GM18868 (cell line): ENCODE measurements around the gene MTA1.

ENCODE experiments used
- ATAC-seq: cut with Tn5 transposase; IDR thresholded peaks from one replicate; pipeline ENCODE4 v1.9.1; 2021; ENCODE audit warnings: mild to moderate bottlenecking, moderate library complexity; ENCODE audit not compliant: unreplicated experiment

The MTA1 gene

GRCh38 chr14:105401699-105402098 lies 17.9 kb upstream of the MTA1 start:
- ATAC-seq, result no peak

DNA sequence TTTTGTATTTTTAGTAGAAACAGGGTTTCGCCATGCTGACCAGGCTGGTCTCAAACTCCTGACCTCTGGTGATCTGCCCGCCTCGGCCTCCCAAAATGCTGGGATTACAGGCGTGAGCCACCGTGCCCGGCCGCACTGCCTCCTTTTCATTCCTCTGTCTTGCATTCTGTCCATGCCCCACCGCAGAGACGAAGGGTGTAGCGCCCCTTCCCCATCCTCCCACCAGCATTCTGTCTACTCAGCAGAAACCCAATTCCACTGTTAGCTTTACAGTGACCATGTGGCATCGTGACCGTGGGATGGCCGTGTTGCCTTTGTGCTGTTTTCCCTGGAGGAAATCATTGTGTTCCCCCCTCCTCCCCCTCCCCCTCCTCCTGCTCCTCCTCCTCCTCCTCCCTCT lies 11.0 kb upstream of the MTA1 start:
- no peak for ATAC-seq

GRCh38 chr14:105409364-105409763 lies 10.3 kb upstream of the MTA1 start:
- ATAC-seq, result no peak

DNA sequence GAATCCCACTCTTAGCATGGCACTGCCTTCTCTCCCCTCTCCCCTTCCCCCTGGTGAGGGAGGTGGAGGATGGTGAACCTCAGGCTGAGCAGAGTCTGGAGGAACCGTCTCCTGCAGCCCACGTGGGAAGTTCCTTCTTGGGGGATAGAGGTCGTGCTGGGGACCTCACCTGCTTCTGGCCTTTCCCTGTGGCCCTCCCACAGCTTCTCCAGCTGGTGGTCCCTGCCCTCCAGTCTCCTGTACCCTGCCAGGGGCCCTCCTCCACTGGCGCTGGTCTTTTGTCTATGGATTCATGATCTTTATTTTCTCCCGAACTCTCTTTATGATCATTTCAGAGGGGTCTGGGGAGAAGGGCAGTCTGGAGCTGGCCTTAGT lies 9.0 kb upstream of the MTA1 start:
- ATAC-seq, result no peak

DNA sequence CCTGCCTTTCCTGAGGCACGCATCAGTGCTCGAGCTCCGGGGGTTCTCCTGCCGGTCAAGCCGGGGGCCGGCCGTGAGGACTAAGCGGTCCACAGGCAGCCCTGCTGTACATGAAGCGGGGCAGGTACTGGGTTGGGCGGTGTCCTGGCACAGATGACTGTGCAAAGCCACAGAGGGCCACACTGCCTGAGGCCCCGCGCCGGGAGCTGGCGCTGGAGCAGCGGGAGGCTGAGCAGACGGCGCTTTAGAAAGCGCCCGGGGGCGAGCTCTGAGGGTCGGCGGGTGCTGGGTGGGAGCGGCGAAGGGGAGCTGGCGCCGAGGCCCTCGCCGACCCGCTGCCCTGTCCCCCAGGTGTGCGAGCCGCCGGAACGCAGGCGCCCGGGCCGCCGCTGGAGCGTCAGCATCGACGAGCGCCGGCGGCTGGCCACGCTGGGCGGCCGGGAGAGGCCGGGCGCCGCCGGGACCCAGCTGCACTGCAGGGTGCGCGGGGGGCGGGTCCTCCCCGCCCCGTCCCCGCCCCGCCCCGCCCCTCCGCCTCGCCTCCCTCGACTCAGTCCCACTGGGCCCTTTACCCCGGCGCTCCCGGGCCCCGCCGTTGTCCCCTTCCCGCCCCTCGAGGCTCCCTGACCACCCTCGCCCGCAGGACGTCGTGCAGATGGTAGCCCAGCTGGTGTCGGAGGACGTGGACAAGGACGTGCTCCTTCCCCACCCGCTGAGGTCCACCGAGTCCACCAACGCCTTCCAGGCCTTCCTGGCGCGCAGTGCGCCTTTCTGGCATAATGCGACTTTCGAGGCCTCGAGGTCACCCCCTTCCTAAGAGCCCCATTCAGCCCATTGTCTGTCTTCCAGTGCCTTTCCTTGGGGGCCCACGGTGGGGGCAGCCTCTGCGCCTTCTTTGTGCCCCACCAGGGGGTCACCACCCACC lies 8.3 kb upstream of the MTA1 start:
- ATAC-seq, result no peak

DNA sequence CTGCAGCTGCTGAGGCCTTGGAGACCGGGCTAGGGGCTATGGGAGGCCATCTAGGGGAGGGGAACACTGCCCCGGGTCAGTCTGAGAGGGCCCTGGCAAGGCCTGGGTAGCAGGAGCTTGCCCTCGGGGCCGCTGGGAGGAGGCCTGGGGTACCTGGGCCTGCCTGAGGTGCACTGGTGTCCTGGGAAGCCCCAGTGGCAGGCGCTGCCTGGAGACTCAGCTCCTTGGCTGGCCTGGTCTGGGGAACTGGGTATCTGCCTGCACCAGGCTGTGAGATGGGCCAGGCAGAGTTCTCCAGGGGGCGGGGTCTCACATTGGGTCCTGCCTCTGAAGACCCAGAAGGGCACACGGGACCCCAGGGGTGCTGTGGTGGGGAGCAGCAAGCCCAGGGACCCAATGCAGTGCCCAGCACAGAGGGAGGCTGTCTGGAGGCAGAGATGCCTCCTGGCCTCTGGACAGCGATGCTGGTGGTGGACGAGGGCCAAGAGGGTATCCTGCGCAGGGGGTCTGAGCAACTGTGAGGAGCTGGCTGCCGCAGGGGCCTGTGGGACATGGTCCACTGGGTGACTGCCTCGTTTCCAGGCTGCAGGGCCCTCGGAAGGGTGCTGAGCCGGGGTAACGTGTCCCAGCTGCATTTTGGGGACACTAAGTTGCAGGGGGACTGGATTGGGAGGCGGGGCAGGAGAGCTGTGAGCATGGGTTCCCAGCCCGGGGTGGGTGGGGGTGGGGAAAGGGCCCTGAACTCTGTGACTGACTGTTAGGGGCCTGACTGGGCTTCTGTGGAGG lies 7.4 kb upstream of the MTA1 start:
- no peak for ATAC-seq

DNA sequence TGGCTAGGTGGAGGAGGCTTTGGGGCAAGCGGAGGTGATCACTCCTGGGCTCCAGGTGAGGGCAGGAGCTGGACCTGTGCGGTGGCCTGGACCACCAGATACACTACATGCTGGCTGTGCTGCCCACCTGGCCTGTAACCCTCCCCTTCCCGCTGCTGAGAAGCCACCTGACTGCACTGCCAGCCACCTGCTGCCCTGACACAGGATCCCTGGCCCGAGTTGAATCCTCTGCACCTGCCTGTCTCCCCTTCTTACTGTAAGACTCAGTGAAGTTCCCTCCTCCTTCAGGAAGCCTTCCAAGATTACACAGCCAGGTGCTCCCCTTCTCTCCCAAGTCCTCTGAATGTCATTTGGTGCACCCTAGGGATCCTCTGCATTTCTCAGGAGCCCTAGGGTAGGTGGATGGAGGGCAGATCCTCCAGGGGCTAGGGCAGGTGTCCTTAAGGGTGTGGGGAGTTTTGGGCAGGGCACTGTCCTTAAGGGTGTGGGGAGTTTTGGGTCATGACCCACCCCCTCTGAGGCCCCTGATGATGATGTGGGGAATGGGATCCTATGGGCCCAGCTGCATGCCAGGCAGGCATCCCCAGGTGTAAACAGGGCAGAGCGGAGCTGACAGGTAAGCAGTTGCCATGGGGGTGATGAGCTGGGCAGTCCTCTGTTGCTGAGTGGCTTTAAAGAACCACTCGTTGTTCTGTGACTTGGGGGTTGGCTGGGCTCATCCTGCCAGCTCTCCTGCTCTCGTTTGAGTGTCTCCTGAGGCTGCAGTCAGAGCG lies 6.7 kb upstream of the MTA1 start:
- no peak for ATAC-seq

DNA sequence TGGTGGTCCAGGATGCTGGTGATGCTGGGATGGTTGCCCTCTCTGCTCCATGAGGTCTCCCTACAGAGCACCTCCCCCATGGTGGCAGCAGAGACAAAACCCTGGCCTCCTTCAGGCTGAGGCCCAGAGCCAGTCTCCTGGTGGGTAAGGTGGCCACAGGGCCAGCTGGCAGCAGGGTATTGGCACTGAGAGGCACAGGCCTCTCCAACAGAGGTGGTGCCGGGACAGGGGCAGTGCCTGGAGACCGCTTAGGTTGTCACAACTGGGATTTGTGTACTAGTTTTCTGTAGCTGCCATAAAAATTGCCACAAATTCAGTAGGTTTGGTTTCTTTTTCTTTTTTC lies 6.1 kb upstream of the MTA1 start:
- no peak for ATAC-seq

DNA sequence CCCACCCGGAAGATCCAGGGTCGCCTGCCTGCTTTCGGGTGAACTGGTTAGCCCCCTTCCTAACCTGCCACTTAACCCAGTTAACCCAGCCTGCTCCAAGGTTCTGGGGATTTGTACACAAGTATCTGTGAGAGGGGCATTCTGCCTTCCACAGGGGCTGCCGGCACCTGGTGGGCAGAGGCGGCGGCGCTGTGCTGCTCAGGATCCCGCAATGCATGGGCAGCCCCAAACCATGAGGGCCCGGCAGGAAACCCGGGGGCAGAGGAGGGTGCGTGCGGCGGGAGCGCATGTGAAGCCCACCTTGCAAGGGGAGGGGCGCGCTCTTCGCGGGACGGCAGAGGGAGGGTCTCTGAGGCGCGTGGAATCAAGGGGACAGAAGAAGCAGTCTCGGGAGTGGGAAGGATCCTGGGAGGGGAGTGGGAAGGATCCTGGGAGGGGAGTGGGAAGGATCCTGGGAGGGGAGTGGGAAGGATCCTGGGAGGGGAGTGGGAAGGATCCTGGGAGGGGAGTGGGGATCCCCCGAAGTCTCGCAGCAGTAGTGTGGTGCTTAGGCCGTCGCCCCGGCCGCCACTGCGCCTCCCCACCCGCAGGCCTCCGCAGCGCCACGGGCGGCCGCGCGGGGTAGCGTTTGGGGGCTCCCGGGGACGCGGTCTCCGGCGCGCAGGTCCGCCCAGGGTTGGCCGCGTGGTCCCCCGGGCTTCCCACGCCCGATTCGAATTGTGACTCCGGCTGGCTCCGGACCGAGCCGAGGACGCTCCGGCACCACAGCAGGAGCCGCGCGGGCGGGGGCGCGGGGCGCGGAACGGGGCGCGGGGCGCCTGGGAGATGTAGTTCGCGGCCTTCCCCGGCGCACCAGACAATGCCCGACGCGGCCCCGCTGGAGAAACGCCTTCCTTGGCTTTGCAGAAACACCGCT lies 4.9 kb upstream of the MTA1 start:
- ATAC-seq, result peak; percentile 70

DNA sequence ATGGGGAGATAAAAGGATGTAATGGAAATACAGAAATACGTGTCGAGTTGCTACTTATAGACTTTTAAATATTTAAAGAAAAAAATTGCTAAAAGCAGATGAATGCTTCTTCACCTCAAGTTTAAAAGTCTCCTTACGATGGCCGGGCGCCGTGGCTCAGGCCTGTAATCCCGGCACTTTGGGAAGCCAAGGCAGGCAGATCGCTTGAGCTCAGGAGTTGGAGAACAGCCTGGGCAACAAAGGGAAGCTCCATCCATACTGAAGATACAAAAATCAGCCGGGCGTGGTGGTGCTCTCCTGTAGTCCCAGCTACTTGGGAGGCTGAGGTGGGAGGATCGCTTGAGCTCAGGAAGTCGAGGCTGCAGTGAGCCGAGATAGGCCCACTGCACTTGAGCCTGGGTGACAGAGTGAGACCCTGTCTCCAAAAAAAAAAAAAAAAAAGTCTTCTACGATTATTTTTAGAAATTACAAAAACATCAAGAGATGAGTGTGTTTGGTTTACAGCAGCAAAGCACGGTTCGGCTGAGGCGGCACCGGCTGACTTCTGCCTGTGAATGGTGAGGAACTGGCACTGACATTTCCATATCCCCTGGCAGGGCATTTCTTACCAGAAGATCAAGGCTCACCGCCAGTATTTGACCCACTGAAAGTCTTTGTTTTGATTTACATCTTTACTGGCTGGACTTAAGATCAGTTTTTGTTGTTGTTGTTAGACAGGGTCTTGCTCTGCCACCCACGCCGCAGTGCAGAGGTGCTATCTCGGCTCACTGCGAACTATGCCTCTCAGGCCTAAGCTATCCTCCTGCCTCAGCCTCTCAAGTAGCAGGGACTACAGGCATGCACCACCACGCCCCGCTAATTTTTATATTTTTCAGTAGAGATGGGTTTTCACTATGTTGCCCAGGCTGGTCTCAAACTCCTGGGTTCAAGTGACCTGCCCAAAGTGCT lies 3.9 kb upstream of the MTA1 start:
- ATAC-seq, result no peak

- no peak for ATAC-seq
These were observed 3.0 kb upstream of the MTA1 start for GRCh38 chr14:105416671-105417070.

GRCh38 chr14:105417690-105418121 lies 1.9 kb upstream of the MTA1 start:
- ATAC-seq, result no peak

DNA sequence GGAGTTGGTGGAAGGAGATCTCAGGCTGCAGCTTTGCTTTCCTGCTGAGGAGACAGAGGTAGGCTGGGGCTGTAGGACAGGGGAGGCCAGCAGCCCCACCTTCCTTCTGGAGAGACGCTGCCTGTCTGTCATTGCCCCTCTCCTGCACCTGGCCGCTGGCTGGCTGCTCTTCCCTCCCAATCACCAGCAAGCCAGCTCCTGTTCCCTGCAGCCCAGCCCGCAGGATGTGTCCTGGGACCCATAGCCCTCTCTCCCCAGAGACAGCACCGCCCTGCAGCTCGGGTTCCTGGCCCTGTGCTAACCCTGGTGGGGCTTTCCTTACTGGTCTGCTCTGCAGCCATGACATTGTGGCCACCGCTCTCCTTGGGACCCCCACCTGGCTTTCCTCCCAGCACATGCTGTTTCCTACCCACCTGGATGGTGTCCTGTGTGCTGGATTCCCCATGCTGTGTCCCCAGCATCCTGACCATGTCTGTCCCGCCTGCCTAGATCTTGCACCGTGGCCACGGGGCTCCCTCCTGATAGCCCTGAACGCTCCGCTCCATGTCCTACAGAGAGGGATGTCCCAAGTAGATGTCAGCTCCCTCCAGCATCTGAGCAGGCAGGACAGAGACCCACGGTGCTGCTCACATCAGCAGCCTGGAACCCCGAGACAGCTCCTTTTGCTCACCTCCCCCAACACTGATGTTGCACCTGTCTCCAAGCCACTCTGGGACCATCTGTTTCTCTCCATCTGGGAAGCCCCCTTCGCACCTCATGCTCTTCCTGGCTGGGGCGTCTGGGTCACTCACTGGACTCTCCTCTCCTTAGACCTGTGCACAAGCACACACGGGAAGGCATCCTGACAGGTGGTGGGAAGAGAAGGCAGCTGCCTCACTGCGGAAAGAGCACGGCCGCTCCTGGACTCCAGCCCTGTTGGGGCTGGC lies 1.1 kb upstream of the MTA1 start:
- no peak for ATAC-seq

- peak; percentile 17 for ATAC-seq
These were observed 710 bp downstream of the MTA1 start for GRCh38 chr14:105420101-105420973.

DNA sequence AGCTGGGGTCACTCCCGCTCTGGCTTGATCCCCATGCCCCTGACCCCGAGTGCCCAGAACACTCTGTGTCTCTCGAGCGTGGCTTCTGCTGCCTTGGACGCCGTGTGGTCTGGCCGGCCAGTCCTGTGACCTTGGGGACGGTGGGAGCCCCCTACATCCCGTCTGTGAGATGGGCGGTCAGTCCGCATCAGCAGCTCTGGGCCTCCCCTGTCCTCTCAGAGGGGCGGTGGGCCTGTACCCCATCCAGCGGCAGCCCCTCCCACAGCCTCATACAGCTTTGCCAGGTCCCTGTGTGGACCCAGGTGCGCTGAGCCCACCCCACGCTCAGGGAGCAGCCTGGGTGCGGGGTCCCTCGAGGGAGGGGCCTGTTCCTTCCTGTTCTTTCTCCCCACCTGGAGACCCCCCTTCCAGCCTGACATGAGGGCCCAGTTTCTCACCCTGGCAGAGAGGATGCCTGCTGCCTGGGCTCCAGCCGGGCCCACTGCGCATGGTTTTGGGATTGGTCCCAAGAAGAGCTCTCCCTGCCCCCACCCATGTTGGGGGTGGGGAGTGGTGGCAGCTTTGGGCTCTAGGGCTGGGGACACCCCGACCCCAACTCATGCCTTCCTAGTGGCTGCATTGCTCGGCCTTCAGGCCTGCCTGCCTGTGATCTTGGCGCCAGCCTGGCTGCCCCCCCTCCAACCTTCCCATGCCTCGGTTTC lies 1.5 kb downstream of the MTA1 start:
- ATAC-seq, result no peak

GRCh38 chr14:105421723-105422615 lies 2.3 kb downstream of the MTA1 start:
- no peak for ATAC-seq
